CD4-positive, CD25-positive, alpha-beta regulatory T cell (primary cell): ENCODE data around the gene GCG. TPM values are rescaled to one million over a fixed set of nuclear protein-coding genes. Genes with fewer than 3 reads are reported as not detected.

Experiments
- ATAC-seq, 2 donors: fragments of 150-1000 bp; cut with Tn5 transposase; one replicate each; pipeline ENCODE4 v1.10.0; 2021; ENCODE audit warnings: low read depth in 2 of 2, moderate number of reproducible peaks in 2 of 2, moderate library complexity in 1 of 2
- DNase-seq, 3 donors: peaks; one replicate each; pipeline versions ENCODE4 v3.0.0 to v3.0.0-alpha.2; 2012 to 2022; ENCODE audit warnings: mixed read lengths in 1 of 3
- H3K27ac ChIP-seq: one replicate; pipeline ENCODE4 v1.7.0; 2013; ENCODE audit warnings: mild to moderate bottlenecking, low read length; ENCODE audit not compliant: insufficient read depth, poor library complexity, severe bottlenecking
- H3K27me3 ChIP-seq: one replicate; pipeline ENCODE4 v1.7.0; 2013; ENCODE audit warnings: low read length; ENCODE audit not compliant: control insufficient read depth, insufficient read depth
- H3K36me3 ChIP-seq: one replicate; pipeline ENCODE4 v1.7.0; 2013; ENCODE audit warnings: mild to moderate bottlenecking, low read length, moderate library complexity; ENCODE audit not compliant: control insufficient read depth, insufficient read depth
- H3K4me1 ChIP-seq: 2 replicates; pipeline ENCODE4 v1.7.0; 2013; ENCODE audit warnings: mild to moderate bottlenecking, low read length; ENCODE audit not compliant: insufficient read depth, control insufficient read depth, poor library complexity, severe bottlenecking
- H3K4me3 ChIP-seq: one replicate; pipeline ENCODE4 v1.7.0; 2013; ENCODE audit warnings: low read depth, mild to moderate bottlenecking, low read length, moderate library complexity
- H3K9me3 ChIP-seq, 2 experiments: 1 replicate in 1 of 2; 2 replicates in 1 of 2; pipeline ENCODE4 v1.7.0; 2013; ENCODE audit warnings: low read length in 2 of 2, mild to moderate bottlenecking in 1 of 2, moderate library complexity in 1 of 2; ENCODE audit not compliant: control insufficient read depth in 2 of 2
- H3K27ac Mint-ChIP-seq, 3 donors: one replicate each; pipeline ENCODE4 v1.8.0; 2020 to 2022; ENCODE audit warnings: mild to moderate bottlenecking in 3 of 3, mixed read lengths in 3 of 3, moderate library complexity in 2 of 3
- H3K27me3 Mint-ChIP-seq: one replicate; pipeline ENCODE4 v1.8.0; 2022; ENCODE audit warnings: mild to moderate bottlenecking, mixed read lengths
- H3K36me3 Mint-ChIP-seq: one replicate; pipeline ENCODE4 v1.8.0; 2020; ENCODE audit warnings: mixed read lengths
- H3K4me1 Mint-ChIP-seq, 4 donors: one replicate each; pipeline ENCODE4 v1.8.0; 2020 to 2022; ENCODE audit warnings: mixed read lengths in 4 of 4, mild to moderate bottlenecking in 1 of 4
- H3K4me3 Mint-ChIP-seq, 4 donors: one replicate each; pipeline ENCODE4 v1.8.0; 2020 to 2022; ENCODE audit warnings: mild to moderate bottlenecking in 4 of 4, mixed read lengths in 4 of 4, moderate library complexity in 3 of 4
- H3K9me3 Mint-ChIP-seq, 7 donors: one replicate each; pipeline ENCODE4 v1.8.0; 2020 to 2022; ENCODE audit warnings: mixed read lengths in 7 of 7, mild to moderate bottlenecking in 3 of 7, moderate library complexity in 2 of 7
- polyA plus RNA-seq, 4 donors: library from polyadenylated mRNA; unstranded; fragments of 300-500 nt; fragmentation: Illumina TruSeq; gene quantifications; one replicate each; pipeline ENCODE4 v1.2.3, GENCODE V29; 2021
- total RNA-seq: library from RNA; stranded (reverse); gene quantifications from one replicate; pipeline ENCODE4 v1.2.3, GENCODE V29; 2022

GCG gene
- total and polyA plus RNA-seq, 5 donors from 2014 or later, result not detected

- Histone ChIP-seq H3K27me3 (peaks cover 2% of the 10 kb centered on the region), H3K27ac (no peak overlapping the region), H3K9me3 (no peaks in the 10 kb centered on the region), H3K4me1 (peaks cover 5% of the 10 kb centered on the region), H3K36me3 (no peaks in the 10 kb centered on the region), H3K4me3 (no peak overlapping the region)
- no peaks in the 10 kb centered on the region for H3K36me3 Mint-ChIP-seq
- peak overlapping the region in 1 of 3 donors; percentile 12 for H3K27ac Mint-ChIP-seq
- H3K4me1 Mint-ChIP-seq, result peaks cover 6 to 8% (median 7%) of the 10 kb centered on the region in 4 donors
- no peaks in the 10 kb centered on the region for H3K9me3 Mint-ChIP-seq
- ATAC-seq (peak; percentile 63 to 67), DNase-seq (peak in 2 of 3 donors; percentile 68 to 82)
- H3K27me3 Mint-ChIP-seq, result no peaks in the 10 kb centered on the region
- no peak overlapping the region for H3K4me3 Mint-ChIP-seq
Observed at GRCh38 chr2:162123806-162124758, 28.0 kb downstream of the GCG start.

GRCh38 chr2:162118166-162119031 is 33.6 kb downstream of the GCG start:
- H3K27me3 ChIP-seq, result no peaks in the 10 kb centered on the region
- Mint-ChIP-seq H3K4me3 (no peak overlapping the region), H3K9me3 (peaks cover 0 to 9% (median 3%) of the 10 kb centered on the region in 7 donors), H3K27ac (peak overlapping the region in 2 of 3 donors; percentile 15 to 70), H3K27me3 (no peaks in the 10 kb centered on the region), H3K4me1 (peaks cover 0 to 12% (median 6%) of the 10 kb centered on the region in 4 donors), H3K36me3 (peaks cover 4% of the 10 kb centered on the region)
- ATAC-seq (no peak), DNase-seq (no peak)
- peaks cover 5% of the 10 kb centered on the region for H3K4me1 ChIP-seq
- no peaks in the 10 kb centered on the region for H3K9me3 ChIP-seq
- H3K27ac ChIP-seq, result no peak overlapping the region
- no peak overlapping the region for H3K4me3 ChIP-seq
- no peaks in the 10 kb centered on the region for H3K36me3 ChIP-seq

GRCh38 chr2:162116352-162116751 is 35.7 kb downstream of the GCG start:
- Mint-ChIP-seq H3K27me3 (no peaks in the 10 kb centered on the region), H3K4me3 (no peak overlapping the region), H3K27ac (no peak overlapping the region), H3K4me1 (peaks cover 0 to 12% (median 6%) of the 10 kb centered on the region in 4 donors), H3K9me3 (peaks cover 0 to 9% (median 3%) of the 10 kb centered on the region in 7 donors), H3K36me3 (peaks cover 4% of the 10 kb centered on the region)
- no peaks in the 10 kb centered on the region for H3K9me3 ChIP-seq
- H3K27me3 ChIP-seq, result no peaks in the 10 kb centered on the region
- no peak for ATAC-seq
- DNase-seq, result no peak
- no peak overlapping the region for H3K27ac ChIP-seq
- H3K4me3 ChIP-seq, result no peak overlapping the region
- H3K36me3 ChIP-seq, result no peaks in the 10 kb centered on the region
- peaks cover 5% of the 10 kb centered on the region for H3K4me1 ChIP-seq

GRCh38 chr2:162115076-162115475 is 37.0 kb downstream of the GCG start:
- DNase-seq (no peak), ATAC-seq (no peak)
- peaks cover 0 to 9% (median 3%) of the 10 kb centered on the region in 7 donors for H3K9me3 Mint-ChIP-seq
- Histone ChIP-seq H3K36me3 (no peaks in the 10 kb centered on the region), H3K4me1 (peaks cover 4% of the 10 kb centered on the region), H3K27me3 (no peaks in the 10 kb centered on the region), H3K4me3 (no peak overlapping the region), H3K27ac (no peak overlapping the region), H3K9me3 (no peaks in the 10 kb centered on the region)
- no peak overlapping the region for H3K4me3 Mint-ChIP-seq
- H3K36me3 Mint-ChIP-seq, result peaks cover 4% of the 10 kb centered on the region
- peaks cover 0 to 12% (median 6%) of the 10 kb centered on the region in 4 donors for H3K4me1 Mint-ChIP-seq
- H3K27ac Mint-ChIP-seq, result no peak overlapping the region
- no peaks in the 10 kb centered on the region for H3K27me3 Mint-ChIP-seq

- H3K9me3 ChIP-seq, result no peaks in the 10 kb centered on the region
- H3K4me3 ChIP-seq, result no peak overlapping the region
- no peaks in the 10 kb centered on the region for H3K36me3 ChIP-seq
- Mint-ChIP-seq H3K9me3 (peaks cover 0 to 9% (median 3%) of the 10 kb centered on the region in 7 donors), H3K4me3 (no peak overlapping the region), H3K36me3 (peaks cover 4% of the 10 kb centered on the region), H3K27ac (no peak overlapping the region), H3K27me3 (peaks cover 4% of the 10 kb centered on the region), H3K4me1 (peaks cover 0 to 12% (median 6%) of the 10 kb centered on the region in 4 donors)
- H3K4me1 ChIP-seq, result no peaks in the 10 kb centered on the region
- H3K27me3 ChIP-seq, result no peaks in the 10 kb centered on the region
- DNase-seq, result no peak
- no peak overlapping the region for H3K27ac ChIP-seq
- ATAC-seq, result no peak
Observed at GRCh38 chr2:162114271-162114670, 37.8 kb downstream of the GCG start.

- H3K27me3 Mint-ChIP-seq, result peaks cover 5% of the 10 kb centered on the region
- peaks cover 4% of the 10 kb centered on the region for H3K36me3 Mint-ChIP-seq
- peaks cover 0 to 11% (median 6%) of the 10 kb centered on the region in 4 donors for H3K4me1 Mint-ChIP-seq
- H3K4me1 ChIP-seq, result no peaks in the 10 kb centered on the region
- no peaks in the 10 kb centered on the region for H3K27me3 ChIP-seq
- ATAC-seq, result no peak
- no peak for DNase-seq
- no peak overlapping the region for H3K27ac Mint-ChIP-seq
- H3K9me3 Mint-ChIP-seq, result peaks cover 0 to 9% (median 3%) of the 10 kb centered on the region in 7 donors
- H3K4me3 ChIP-seq, result no peak overlapping the region
- no peak overlapping the region for H3K4me3 Mint-ChIP-seq
- H3K27ac ChIP-seq, result no peak overlapping the region
- no peaks in the 10 kb centered on the region for H3K9me3 ChIP-seq
- H3K36me3 ChIP-seq, result no peaks in the 10 kb centered on the region
Observed at GRCh38 chr2:162113776-162114168, 38.3 kb downstream of the GCG start.

GRCh38 chr2:162113088-162113775 is 38.8 kb downstream of the GCG start:
- no peaks in the 10 kb centered on the region for H3K4me1 ChIP-seq
- Mint-ChIP-seq H3K36me3 (peaks cover 4% of the 10 kb centered on the region), H3K27ac (no peak overlapping the region), H3K27me3 (peaks cover 5% of the 10 kb centered on the region), H3K4me1 (peaks cover 0 to 9% (median 4%) of the 10 kb centered on the region in 4 donors), H3K4me3 (no peak overlapping the region), H3K9me3 (peaks cover 0 to 9% (median 3%) of the 10 kb centered on the region in 7 donors)
- no peak overlapping the region for H3K27ac ChIP-seq
- H3K36me3 ChIP-seq, result no peaks in the 10 kb centered on the region
- no peak for DNase-seq
- H3K9me3 ChIP-seq, result no peaks in the 10 kb centered on the region
- ATAC-seq, result no peak
- H3K4me3 ChIP-seq, result no peak overlapping the region
- no peaks in the 10 kb centered on the region for H3K27me3 ChIP-seq
